ENCODE results near the gene EHD4.

EHD4 gene

DNA sequence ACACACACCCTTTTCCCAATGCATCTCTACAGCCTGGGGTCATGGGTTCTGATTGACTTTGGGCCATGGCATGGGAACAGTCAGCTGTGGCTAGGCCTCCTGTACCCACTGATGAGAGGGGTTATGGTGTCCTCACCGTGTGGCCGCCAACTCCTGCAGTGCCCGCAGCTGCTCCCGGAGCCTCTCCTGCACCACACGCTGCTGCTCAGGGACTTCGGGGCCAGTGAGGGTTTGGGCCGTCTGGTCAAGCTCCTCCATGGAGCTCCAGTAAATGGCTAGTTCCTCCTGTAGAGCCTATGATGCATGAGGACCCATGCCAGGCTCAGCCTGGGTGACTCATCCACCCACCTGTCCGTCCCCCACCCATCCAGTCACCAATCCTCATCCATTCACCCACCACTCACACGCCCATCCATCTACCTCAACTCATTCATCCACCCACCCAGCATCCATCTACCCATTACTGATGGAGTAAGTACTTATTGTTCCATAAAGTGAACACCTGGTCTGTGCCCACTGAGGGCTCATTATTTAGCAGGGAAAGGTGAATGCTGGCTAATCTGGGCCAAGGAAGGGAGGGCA lies 100.1 kb downstream of the EHD4 start:
- no peak overlapping the region for H4K5ac ChIP-seq (ENCODE audit: low read length)
- H3K79me1 ChIP-seq (ENCODE audit: low read length): no peaks in the 10 kb centered on the region
- H2BK120ac ChIP-seq (ENCODE audit: low read depth, low read length): no peak overlapping the region
- no peak overlapping the region for H2BK15ac ChIP-seq (replicated peaks; ENCODE audit: low read depth)
- H3K23ac ChIP-seq (ENCODE audit: low read length): no peak overlapping the region
- H2BK5ac ChIP-seq (ENCODE audit: low read length): no peak overlapping the region
- H3K36me3 ChIP-seq (ENCODE audit: control insufficient read depth, insufficient read depth, low read length): no peaks in the 10 kb centered on the region
- H3K56ac ChIP-seq (ENCODE audit: low read length): no peak overlapping the region
- no peak overlapping the region for H3K4me3 ChIP-seq (ENCODE audit: low read length)
- no peak for DNase-seq
- H3K27me3 ChIP-seq (ENCODE audit: insufficient read depth, low read length, poor library complexity): no peaks in the 10 kb centered on the region
- H3K9ac ChIP-seq (ENCODE audit: low read length): no peak overlapping the region
- H3K4ac ChIP-seq (ENCODE audit: low read depth, low read length): no peak overlapping the region
- H3K79me2 ChIP-seq (ENCODE audit: control insufficient read depth, insufficient read depth, low read length): no peaks in the 10 kb centered on the region
- no peak overlapping the region for H3K4me2 ChIP-seq (ENCODE audit: low read length)
- H3K27ac ChIP-seq (ENCODE audit: low read depth, low read length): no peak overlapping the region
- WGBS (ENCODE audit: extremely low coverage, insufficient coverage, low lambda C conversion rate): 100% methylated on average over 1 of the region's 9 CpGs
- no peak overlapping the region for H4K8ac ChIP-seq (ENCODE audit: low read depth, low read length)
- no peak overlapping the region for H3K18ac ChIP-seq (ENCODE audit: low read length)
- H2AK5ac ChIP-seq (ENCODE audit: low read length): no peak overlapping the region
- H3K4me1 ChIP-seq (ENCODE audit: control insufficient read depth, low read depth, low read length): no peaks in the 10 kb centered on the region

DNA sequence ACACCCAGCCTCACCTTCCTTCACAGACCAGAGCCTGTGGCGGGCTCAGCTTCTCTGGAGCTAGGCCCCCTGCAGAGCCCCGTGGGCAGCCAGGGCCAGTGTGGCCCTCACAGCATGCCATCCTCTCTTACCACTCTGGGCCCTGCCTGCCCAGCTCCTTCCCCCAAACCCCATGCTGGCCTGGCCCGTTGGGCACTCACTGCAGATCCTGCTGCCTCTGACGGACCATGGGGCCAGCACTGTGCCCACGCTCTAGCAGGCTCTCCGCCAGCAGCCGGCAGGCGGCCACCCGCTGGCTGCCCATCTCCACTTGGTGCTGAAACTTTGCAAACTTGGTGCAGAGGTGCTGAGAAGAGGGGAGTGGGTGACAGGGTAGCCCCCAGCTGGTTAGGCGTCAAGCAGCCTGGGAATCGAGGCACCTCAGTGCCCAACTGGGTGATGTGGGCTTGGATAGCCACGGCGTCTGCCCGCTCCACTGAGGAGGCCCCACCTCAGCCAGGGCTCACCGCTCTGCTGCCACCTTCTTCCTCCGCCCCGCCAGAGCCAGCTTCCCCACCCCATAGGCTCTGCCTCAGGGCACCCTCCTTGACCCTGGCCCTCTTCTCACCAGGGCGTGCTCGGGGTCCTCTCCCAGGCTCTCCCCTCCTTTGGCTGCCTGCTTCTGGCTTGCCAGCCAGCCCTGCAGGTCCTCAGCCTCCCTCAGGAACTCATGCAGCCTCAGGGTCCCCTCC lies 101.0 kb downstream of the EHD4 start:
- Histone ChIP-seq H3K23ac (ENCODE audit: low read length) (no peak overlapping the region), H3K4me2 (ENCODE audit: low read length) (no peak overlapping the region), H2BK120ac (ENCODE audit: low read depth, low read length) (no peak overlapping the region), H3K27ac (ENCODE audit: low read depth, low read length) (no peak overlapping the region), H3K36me3 (ENCODE audit: control insufficient read depth, insufficient read depth, low read length) (no peaks in the 10 kb centered on the region), H3K79me2 (ENCODE audit: control insufficient read depth, insufficient read depth, low read length) (no peaks in the 10 kb centered on the region), H4K8ac (ENCODE audit: low read depth, low read length) (no peak overlapping the region), H3K56ac (ENCODE audit: low read length) (no peak overlapping the region), H2BK5ac (ENCODE audit: low read length) (no peak overlapping the region), H4K5ac (ENCODE audit: low read length) (no peak overlapping the region), H3K79me1 (ENCODE audit: low read length) (no peaks in the 10 kb centered on the region), H3K9ac (ENCODE audit: low read length) (no peak overlapping the region), H3K4me3 (ENCODE audit: low read length) (no peak overlapping the region), H2AK5ac (ENCODE audit: low read length) (no peak overlapping the region), H3K27me3 (ENCODE audit: insufficient read depth, low read length, poor library complexity) (no peaks in the 10 kb centered on the region), H3K18ac (ENCODE audit: low read length) (no peak overlapping the region), H2BK15ac (replicated peaks; ENCODE audit: low read depth) (no peak overlapping the region), H3K4ac (ENCODE audit: low read depth, low read length) (no peak overlapping the region), H3K4me1 (ENCODE audit: control insufficient read depth, low read depth, low read length) (no peaks in the 10 kb centered on the region)
- no CpG with 5 or more reads among the region's 19 CpGs for WGBS (ENCODE audit: extremely low coverage, insufficient coverage, low lambda C conversion rate)
- no peak for DNase-seq

DNA sequence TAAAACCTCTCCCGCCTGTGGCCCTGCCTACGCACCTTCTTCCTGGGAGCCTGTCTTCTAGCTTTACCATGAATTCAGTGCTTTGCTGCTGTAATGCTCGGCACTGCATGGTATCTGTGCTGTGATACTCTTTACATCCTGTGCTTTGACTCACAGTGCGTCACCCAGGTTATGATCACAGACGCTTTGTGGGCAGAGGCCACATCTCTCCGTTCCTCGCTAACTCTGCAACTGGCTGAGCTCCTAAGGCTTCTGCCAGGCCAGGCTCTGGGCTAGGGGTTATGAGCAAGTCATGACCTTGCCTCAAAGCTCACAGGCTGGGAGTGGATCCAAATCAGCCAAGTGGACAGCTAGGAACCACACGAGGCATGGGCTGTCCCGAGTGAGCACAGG lies 101.7 kb downstream of the EHD4 start:
- H2BK5ac ChIP-seq (ENCODE audit: low read length): no peak overlapping the region
- no peak overlapping the region for H3K56ac ChIP-seq (ENCODE audit: low read length)
- H3K4me2 ChIP-seq (ENCODE audit: low read length): no peak overlapping the region
- no peaks in the 10 kb centered on the region for H3K79me2 ChIP-seq (ENCODE audit: control insufficient read depth, insufficient read depth, low read length)
- H3K27ac ChIP-seq (ENCODE audit: low read depth, low read length): no peak overlapping the region
- H3K4ac ChIP-seq (ENCODE audit: low read depth, low read length): no peak overlapping the region
- H2BK120ac ChIP-seq (ENCODE audit: low read depth, low read length): no peak overlapping the region
- no peak for DNase-seq
- H4K5ac ChIP-seq (ENCODE audit: low read length): no peak overlapping the region
- H3K79me1 ChIP-seq (ENCODE audit: low read length): no peaks in the 10 kb centered on the region
- H3K4me1 ChIP-seq (ENCODE audit: control insufficient read depth, low read depth, low read length): no peaks in the 10 kb centered on the region
- no peak overlapping the region for H2AK5ac ChIP-seq (ENCODE audit: low read length)
- no peak overlapping the region for H3K23ac ChIP-seq (ENCODE audit: low read length)
- H3K9ac ChIP-seq (ENCODE audit: low read length): no peak overlapping the region
- H3K27me3 ChIP-seq (ENCODE audit: insufficient read depth, low read length, poor library complexity): no peaks in the 10 kb centered on the region
- H3K4me3 ChIP-seq (ENCODE audit: low read length): no peak overlapping the region
- no peak overlapping the region for H4K8ac ChIP-seq (ENCODE audit: low read depth, low read length)
- no peak overlapping the region for H3K18ac ChIP-seq (ENCODE audit: low read length)
- H2BK15ac ChIP-seq (replicated peaks; ENCODE audit: low read depth): no peak overlapping the region
- no CpG with 5 or more reads among the region's 9 CpGs for WGBS (ENCODE audit: extremely low coverage, insufficient coverage, low lambda C conversion rate)
- no peaks in the 10 kb centered on the region for H3K36me3 ChIP-seq (ENCODE audit: control insufficient read depth, insufficient read depth, low read length)

DNA sequence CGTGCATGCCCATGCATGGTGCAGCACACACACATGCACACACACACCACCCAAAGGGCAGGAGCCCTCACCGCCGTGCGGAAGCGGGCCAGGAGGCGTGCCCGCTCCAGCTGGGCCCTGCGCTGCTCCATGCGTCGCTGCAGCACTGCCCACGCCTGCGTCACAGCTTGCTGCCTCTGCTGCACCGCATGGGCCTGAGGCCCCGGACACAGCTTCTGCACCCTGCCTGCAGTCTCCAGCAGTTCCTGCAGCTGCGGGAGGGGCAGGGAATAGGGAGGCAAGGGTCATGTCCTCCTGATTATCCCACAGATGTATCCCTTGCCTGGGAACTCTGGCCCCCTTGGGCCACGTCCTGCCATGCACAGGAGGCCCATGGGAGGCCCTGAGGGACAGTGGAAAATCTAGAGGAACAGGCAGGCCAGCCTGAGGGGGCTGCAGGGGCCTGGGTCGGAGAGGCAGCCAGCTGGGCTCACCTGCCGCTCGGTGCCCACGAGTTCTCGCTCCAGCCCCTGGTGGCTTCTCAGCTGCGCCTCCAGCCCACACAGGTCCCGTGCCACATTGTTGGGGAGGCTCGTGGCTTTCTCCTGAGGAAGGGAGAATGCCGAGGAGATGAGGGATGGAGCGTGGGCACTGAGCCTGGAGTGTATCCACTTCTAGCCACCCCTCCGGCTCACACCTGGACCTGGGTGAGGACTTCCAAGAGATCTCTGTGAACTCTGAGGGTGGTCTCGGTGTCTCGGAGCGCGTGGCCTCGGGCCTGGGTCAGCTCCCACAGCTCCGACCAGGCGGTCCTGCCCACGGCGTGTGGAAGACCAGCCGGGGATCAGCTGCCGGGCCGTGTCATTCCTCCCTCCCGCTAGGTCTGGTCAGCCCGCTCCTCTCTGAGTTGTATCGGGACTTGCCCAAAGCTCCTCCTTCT lies 102.3 kb downstream of the EHD4 start:
- no peaks in the 10 kb centered on the region for H3K4me1 ChIP-seq (ENCODE audit: control insufficient read depth, low read depth, low read length)
- no peak overlapping the region for H2BK5ac ChIP-seq (ENCODE audit: low read length)
- no peaks in the 10 kb centered on the region for H3K79me1 ChIP-seq (ENCODE audit: low read length)
- no peak overlapping the region for H2AK5ac ChIP-seq (ENCODE audit: low read length)
- no peak overlapping the region for H3K4me2 ChIP-seq (ENCODE audit: low read length)
- H3K27me3 ChIP-seq (ENCODE audit: insufficient read depth, low read length, poor library complexity): no peaks in the 10 kb centered on the region
- no peak overlapping the region for H3K4me3 ChIP-seq (ENCODE audit: low read length)
- DNase-seq: no peak
- no CpG with 5 or more reads among the region's 42 CpGs for whole genome bisulfite sequencing (ENCODE audit: extremely low coverage, insufficient coverage, low lambda C conversion rate)
- H3K18ac ChIP-seq (ENCODE audit: low read length): no peak overlapping the region
- no peak overlapping the region for H2BK120ac ChIP-seq (ENCODE audit: low read depth, low read length)
- H3K4ac ChIP-seq (ENCODE audit: low read depth, low read length): no peak overlapping the region
- no peaks in the 10 kb centered on the region for H3K79me2 ChIP-seq (ENCODE audit: control insufficient read depth, insufficient read depth, low read length)
- no peak overlapping the region for H2BK15ac ChIP-seq (replicated peaks; ENCODE audit: low read depth)
- H3K9ac ChIP-seq (ENCODE audit: low read length): no peak overlapping the region
- no peak overlapping the region for H3K56ac ChIP-seq (ENCODE audit: low read length)
- H3K23ac ChIP-seq (ENCODE audit: low read length): no peak overlapping the region
- no peaks in the 10 kb centered on the region for H3K36me3 ChIP-seq (ENCODE audit: control insufficient read depth, insufficient read depth, low read length)
- H3K27ac ChIP-seq (ENCODE audit: low read depth, low read length): no peak overlapping the region
- H4K5ac ChIP-seq (ENCODE audit: low read length): no peak overlapping the region
- H4K8ac ChIP-seq (ENCODE audit: low read depth, low read length): no peak overlapping the region

DNA sequence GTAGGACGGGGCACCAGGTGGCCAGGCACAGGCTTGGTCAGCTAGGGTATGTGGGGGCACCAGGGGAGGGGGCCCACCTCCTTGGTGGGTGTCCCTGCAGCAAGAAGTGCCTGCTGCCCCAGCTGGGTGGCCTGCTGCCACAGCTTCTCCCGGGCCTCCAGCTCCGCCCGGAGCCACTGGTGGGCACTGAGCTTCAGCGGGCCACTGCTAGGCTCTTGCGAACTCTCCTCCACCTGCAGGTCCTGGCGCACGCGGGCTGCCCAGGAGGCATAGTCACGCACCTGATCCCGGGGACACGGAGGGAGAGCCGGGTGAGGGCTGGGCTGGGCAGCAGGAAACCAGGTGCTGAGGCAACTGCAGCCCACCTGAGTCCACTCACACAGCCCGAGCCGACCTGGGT lies 104.0 kb downstream of the EHD4 start:
- DNase-seq: no peak
- no peak overlapping the region for H3K27ac ChIP-seq (ENCODE audit: low read depth, low read length)
- H2BK120ac ChIP-seq (ENCODE audit: low read depth, low read length): no peak overlapping the region
- H3K4me2 ChIP-seq (ENCODE audit: low read length): no peak overlapping the region
- H3K23ac ChIP-seq (ENCODE audit: low read length): no peak overlapping the region
- no peak overlapping the region for H3K56ac ChIP-seq (ENCODE audit: low read length)
- H3K36me3 ChIP-seq (ENCODE audit: control insufficient read depth, insufficient read depth, low read length): no peaks in the 10 kb centered on the region
- H3K27me3 ChIP-seq (ENCODE audit: insufficient read depth, low read length, poor library complexity): no peaks in the 10 kb centered on the region
- no peak overlapping the region for H3K9ac ChIP-seq (ENCODE audit: low read length)
- no peaks in the 10 kb centered on the region for H3K4me1 ChIP-seq (ENCODE audit: control insufficient read depth, low read depth, low read length)
- no peak overlapping the region for H4K8ac ChIP-seq (ENCODE audit: low read depth, low read length)
- no peak overlapping the region for H2BK5ac ChIP-seq (ENCODE audit: low read length)
- no peak overlapping the region for H2AK5ac ChIP-seq (ENCODE audit: low read length)
- no peak overlapping the region for H3K4me3 ChIP-seq (ENCODE audit: low read length)
- no peak overlapping the region for H3K4ac ChIP-seq (ENCODE audit: low read depth, low read length)
- no peak overlapping the region for H3K18ac ChIP-seq (ENCODE audit: low read length)
- no peak overlapping the region for H2BK15ac ChIP-seq (replicated peaks; ENCODE audit: low read depth)
- no CpG with 5 or more reads among the region's 15 CpGs for WGBS (ENCODE audit: extremely low coverage, insufficient coverage, low lambda C conversion rate)
- H3K79me2 ChIP-seq (ENCODE audit: control insufficient read depth, insufficient read depth, low read length): no peaks in the 10 kb centered on the region
- H4K5ac ChIP-seq (ENCODE audit: low read length): no peak overlapping the region
- H3K79me1 ChIP-seq (ENCODE audit: low read length): no peaks in the 10 kb centered on the region

Measured in mesendoderm (in vitro differentiated cells).